Calu3 (cell line): ENCODE results near the gene UPK3A. TPM values are rescaled to one million over a fixed set of nuclear protein-coding genes. Genes with fewer than 3 reads are reported as not detected.

ENCODE experiments used
- BruUV-seq: library from RNA; stranded (reverse); fragments of 400-500 nt; replicated peaks from 2 replicates; lab custom pipeline; 2021; lab: Mats Ljungman, UMichigan
- CTCF ChIA-PET: fragments of 300-600 bp; sonication (Branson Sonifier 250); formaldehyde crosslinking; loops from one replicate; lab custom pipeline; 2022; ENCODE audit warnings: antibody characterized with exemption; lab: Charles Lee
- DNase-seq: peaks from one replicate; pipeline ENCODE4 v3.0.0; 2022
- H3K27ac Mint-ChIP-seq: one replicate; pipeline ENCODE4 v1.8.0; 2022; ENCODE audit warnings: mixed read lengths; ENCODE audit not compliant: unreplicated experiment
- H3K27me3 Mint-ChIP-seq: one replicate; pipeline ENCODE4 v1.8.0; 2022; ENCODE audit warnings: mixed read lengths; ENCODE audit not compliant: unreplicated experiment
- H3K36me3 Mint-ChIP-seq: one replicate; pipeline ENCODE4 v1.8.0; 2022; ENCODE audit warnings: mild to moderate bottlenecking, moderate library complexity, mixed read lengths; ENCODE audit not compliant: insufficient read depth, unreplicated experiment
- H3K4me1 Mint-ChIP-seq: one replicate; pipeline ENCODE4 v1.8.0; 2022; ENCODE audit warnings: mild to moderate bottlenecking, low read depth, mixed read lengths; ENCODE audit not compliant: unreplicated experiment
- H3K4me3 Mint-ChIP-seq: one replicate; pipeline ENCODE4 v1.8.0; 2022; ENCODE audit warnings: mild to moderate bottlenecking, low read depth, moderate library complexity, mixed read lengths; ENCODE audit not compliant: unreplicated experiment
- H3K9me3 Mint-ChIP-seq: one replicate; pipeline ENCODE4 v1.8.0; 2022; ENCODE audit warnings: low read depth, mixed read lengths; ENCODE audit not compliant: unreplicated experiment
- CTCF ChIP-seq: fragments of 200-600 bp; IDR thresholded peaks from one replicate; pipeline ENCODE4 v1.8.0; 2022; ENCODE audit warnings: antibody characterized with exemption; ENCODE audit not compliant: unreplicated experiment
- intact Hi-C: fragments of 100-400 bp; cut with micrococcal nuclease; formaldehyde crosslinking; loops from one replicate; pipeline ENCODE4 v1.10.0; 2022; ENCODE audit not compliant: unreplicated experiment
- total RNA-seq: library from RNA; stranded (reverse); gene quantifications from 2 replicates; pipeline ENCODE4 v1.2.3, GENCODE V29; 2022

UPK3A gene
- total RNA-seq, 1 experiment from 2014 or later = not detected

- intact Hi-C loops = no loop called here
- Mint-ChIP-seq H3K9me3 (no peaks in the 10 kb centered on the region), H3K4me1 (peaks cover 13% of the 10 kb centered on the region), H3K36me3 (no peaks in the 10 kb centered on the region), H3K27ac (no peak overlapping the region), H3K4me3 (no peak overlapping the region), H3K27me3 (peaks cover 15% of the 10 kb centered on the region)
- DNase-seq = no peak
- TF ChIP-seq CTCF = no peak
- no TSS peak for BruUV-seq
- CTCF ChIA-PET = no interaction called here
Measured at GRCh38 chr22:45278125-45278524, 6.6 kb upstream of the UPK3A start.

GRCh38 chr22:45280587-45280980 is 4.2 kb upstream of the UPK3A start:
- Mint-ChIP-seq H3K36me3 (peaks cover 8% of the 10 kb centered on the region), H3K27me3 (peaks cover 32% of the 10 kb centered on the region), H3K9me3 (no peaks in the 10 kb centered on the region), H3K4me1 (no peaks in the 10 kb centered on the region), H3K27ac (no peak overlapping the region), H3K4me3 (no peak overlapping the region)
- intact Hi-C loops = no loop called here
- CTCF ChIA-PET = no interaction called here
- TF ChIP-seq CTCF = no peak
- no TSS peak for BruUV-seq
- DNase-seq = no peak

GRCh38 chr22:45281010-45281409 is 3.7 kb upstream of the UPK3A start:
- intact Hi-C loops = no loop called here
- no peak overlapping the region for H3K27ac Mint-ChIP-seq
- CTCF ChIA-PET = interaction anchor here (0.6 kb wide), 1 partner anchor 36 kb away, joined by 3 read pairs; no protein-coding TSS in a partner anchor
- no peak overlapping the region for H3K4me3 Mint-ChIP-seq
- peaks cover 32% of the 10 kb centered on the region for H3K27me3 Mint-ChIP-seq
- no peak for DNase-seq
- peaks cover 8% of the 10 kb centered on the region for H3K36me3 Mint-ChIP-seq
- H3K9me3 Mint-ChIP-seq = no peaks in the 10 kb centered on the region
- TF ChIP-seq CTCF = no peak
- no TSS peak for BruUV-seq
- no peaks in the 10 kb centered on the region for H3K4me1 Mint-ChIP-seq

GRCh38 chr22:45285263-45286058 is 712 bp downstream of the UPK3A start:
- H3K4me3 Mint-ChIP-seq = peak overlapping the region; percentile 56
- intact Hi-C loops = no loop called here
- H3K27ac Mint-ChIP-seq = no peak overlapping the region
- no peaks in the 10 kb centered on the region for H3K4me1 Mint-ChIP-seq
- H3K27me3 Mint-ChIP-seq = peaks cover 32% of the 10 kb centered on the region
- CTCF ChIA-PET = interaction anchor here (0.6 to 1.0 kb wide), 2 partner anchors 39 to 1477 kb away, joined by 3 read pairs; no protein-coding TSS in a partner anchor
- DNase-seq = no peak
- no TSS peak for BruUV-seq
- no peak for TF ChIP-seq CTCF
- no peaks in the 10 kb centered on the region for H3K9me3 Mint-ChIP-seq
- H3K36me3 Mint-ChIP-seq = peaks cover 8% of the 10 kb centered on the region
